WTC11 (cell line): ENCODE data around the gene KCNAB3.

Experiments
- IRF2 ChIP-seq: sonication (generic); formaldehyde crosslinking; IDR thresholded peaks from 2 replicates; pipeline ENCODE4 v1.8.0; 2022; ENCODE audit warnings: low read depth, missing genetic modification reagents, borderline replicate concordance
- MYBL2 ChIP-seq: sonication (generic); formaldehyde crosslinking; IDR thresholded peaks from 2 replicates; pipeline ENCODE4 v1.8.1; 2023; ENCODE audit warnings: mild to moderate bottlenecking, moderate library complexity, missing genetic modification reagents
- NFE2L1 ChIP-seq: sonication (generic); formaldehyde crosslinking; IDR thresholded peaks from 2 replicates; pipeline ENCODE4 v1.8.1; 2023; ENCODE audit warnings: missing genetic modification reagents
- SMAD3 ChIP-seq: sonication (generic); formaldehyde crosslinking; IDR thresholded peaks from 2 replicates; pipeline ENCODE4 v1.8.0; 2022; ENCODE audit warnings: missing genetic modification reagents, mild to moderate bottlenecking, borderline replicate concordance
- TEAD4 ChIP-seq: sonication (generic); formaldehyde crosslinking; IDR thresholded peaks from 2 replicates; pipeline ENCODE4 v1.8.0; 2022; ENCODE audit warnings: mild to moderate bottlenecking, missing genetic modification reagents
- ZNF263 ChIP-seq: sonication (generic); formaldehyde crosslinking; IDR thresholded peaks from 2 replicates; pipeline ENCODE4 v1.8.1; 2022; ENCODE audit warnings: low read depth, mild to moderate bottlenecking, moderate library complexity, missing genetic modification reagents
- ZNF423 ChIP-seq: fragments of 250-450 bp; sonication (Bioruptor Pico); IDR thresholded peaks from 2 replicates; pipeline ENCODE4 v2.1.2; 2022; ENCODE audit warnings: mild to moderate bottlenecking, moderate library complexity
- TF ChIP-seq, protein P1 (sequence below): fragments of 200-600 bp; IDR thresholded peaks from 2 replicates; pipeline ENCODE4 v1.8.0; 2022; ENCODE audit warnings: antibody characterized with exemption
- TF ChIP-seq, protein P2 (sequence below): sonication (generic); formaldehyde crosslinking; IDR thresholded peaks from 2 replicates; pipeline ENCODE4 v1.8.1; 2023; ENCODE audit warnings: mild to moderate bottlenecking, missing genetic modification reagents
- TF ChIP-seq, protein P3 (sequence below): sonication (generic); formaldehyde crosslinking; IDR thresholded peaks from 2 replicates; pipeline ENCODE4 v1.8.1; 2023; ENCODE audit warnings: mild to moderate bottlenecking, missing genetic modification reagents, moderate library complexity
- TF ChIP-seq, protein P4 (sequence below): fragments of 250-450 bp; sonication (Bioruptor Pico); IDR thresholded peaks from 2 replicates; pipeline ENCODE4 v1.9.0; 2021; ENCODE audit warnings: moderate library complexity, mild to moderate bottlenecking, inconsistent platforms, borderline replicate concordance
- TF ChIP-seq, protein P5 (sequence below): sonication (generic); formaldehyde crosslinking; IDR thresholded peaks from 2 replicates; pipeline ENCODE4 v1.8.0; 2022; ENCODE audit warnings: missing genetic modification reagents

DNA sequence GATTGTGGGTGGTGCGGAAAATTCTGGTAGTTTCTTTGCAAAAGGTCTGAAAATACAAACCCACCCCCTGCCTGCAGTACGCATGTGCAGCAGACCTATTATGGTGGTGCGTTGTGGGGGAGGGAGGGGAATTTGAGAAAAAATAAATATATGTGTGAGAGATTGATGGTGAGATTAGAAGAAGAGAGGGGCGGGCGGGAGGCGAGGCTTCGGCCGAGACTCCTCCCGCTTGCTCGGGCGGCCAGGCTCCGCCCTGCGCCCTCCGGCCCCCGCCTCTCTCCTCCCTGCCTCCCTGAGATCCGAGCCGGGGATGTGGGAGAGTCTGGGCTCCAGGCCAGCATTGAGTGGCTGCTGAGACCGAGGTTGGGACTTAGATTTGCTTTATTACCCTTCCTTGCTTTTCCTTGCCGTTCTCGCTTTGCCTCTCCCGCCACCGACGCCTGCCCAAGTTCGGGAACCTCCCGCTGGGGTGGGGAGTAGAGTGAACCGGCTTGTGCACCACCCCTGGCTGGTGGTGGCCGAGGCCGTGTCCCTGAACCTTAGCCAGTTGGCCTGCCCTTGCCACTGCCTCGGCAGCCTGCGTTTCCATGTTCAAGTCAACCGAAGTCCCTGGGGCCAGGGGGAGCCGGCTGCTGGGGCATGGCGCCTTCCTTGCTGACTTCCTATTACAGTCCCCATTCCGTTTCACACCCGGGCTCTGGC, 42.0 kb downstream of the KCNAB3 start:
- TF ChIP-seq MYBL2 (no peak), ZNF423 (CRISPR knock-in tag) (no peak), SMAD3 (CRISPR knock-in tag) (no peak), NFE2L1 (CRISPR knock-in tag) (no peak), ZNF263 (no peak), IRF2 (no peak), TEAD4 (CRISPR knock-in tag) (no peak)
- TF ChIP-seq, protein P1, sequence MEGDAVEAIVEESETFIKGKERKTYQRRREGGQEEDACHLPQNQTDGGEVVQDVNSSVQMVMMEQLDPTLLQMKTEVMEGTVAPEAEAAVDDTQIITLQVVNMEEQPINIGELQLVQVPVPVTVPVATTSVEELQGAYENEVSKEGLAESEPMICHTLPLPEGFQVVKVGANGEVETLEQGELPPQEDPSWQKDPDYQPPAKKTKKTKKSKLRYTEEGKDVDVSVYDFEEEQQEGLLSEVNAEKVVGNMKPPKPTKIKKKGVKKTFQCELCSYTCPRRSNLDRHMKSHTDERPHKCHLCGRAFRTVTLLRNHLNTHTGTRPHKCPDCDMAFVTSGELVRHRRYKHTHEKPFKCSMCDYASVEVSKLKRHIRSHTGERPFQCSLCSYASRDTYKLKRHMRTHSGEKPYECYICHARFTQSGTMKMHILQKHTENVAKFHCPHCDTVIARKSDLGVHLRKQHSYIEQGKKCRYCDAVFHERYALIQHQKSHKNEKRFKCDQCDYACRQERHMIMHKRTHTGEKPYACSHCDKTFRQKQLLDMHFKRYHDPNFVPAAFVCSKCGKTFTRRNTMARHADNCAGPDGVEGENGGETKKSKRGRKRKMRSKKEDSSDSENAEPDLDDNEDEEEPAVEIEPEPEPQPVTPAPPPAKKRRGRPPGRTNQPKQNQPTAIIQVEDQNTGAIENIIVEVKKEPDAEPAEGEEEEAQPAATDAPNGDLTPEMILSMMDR = no peak
- TF ChIP-seq, protein P2, sequence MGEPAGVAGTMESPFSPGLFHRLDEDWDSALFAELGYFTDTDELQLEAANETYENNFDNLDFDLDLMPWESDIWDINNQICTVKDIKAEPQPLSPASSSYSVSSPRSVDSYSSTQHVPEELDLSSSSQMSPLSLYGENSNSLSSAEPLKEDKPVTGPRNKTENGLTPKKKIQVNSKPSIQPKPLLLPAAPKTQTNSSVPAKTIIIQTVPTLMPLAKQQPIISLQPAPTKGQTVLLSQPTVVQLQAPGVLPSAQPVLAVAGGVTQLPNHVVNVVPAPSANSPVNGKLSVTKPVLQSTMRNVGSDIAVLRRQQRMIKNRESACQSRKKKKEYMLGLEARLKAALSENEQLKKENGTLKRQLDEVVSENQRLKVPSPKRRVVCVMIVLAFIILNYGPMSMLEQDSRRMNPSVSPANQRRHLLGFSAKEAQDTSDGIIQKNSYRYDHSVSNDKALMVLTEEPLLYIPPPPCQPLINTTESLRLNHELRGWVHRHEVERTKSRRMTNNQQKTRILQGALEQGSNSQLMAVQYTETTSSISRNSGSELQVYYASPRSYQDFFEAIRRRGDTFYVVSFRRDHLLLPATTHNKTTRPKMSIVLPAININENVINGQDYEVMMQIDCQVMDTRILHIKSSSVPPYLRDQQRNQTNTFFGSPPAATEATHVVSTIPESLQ (CRISPR knock-in tag) = no peak
- TF ChIP-seq, protein P3, sequence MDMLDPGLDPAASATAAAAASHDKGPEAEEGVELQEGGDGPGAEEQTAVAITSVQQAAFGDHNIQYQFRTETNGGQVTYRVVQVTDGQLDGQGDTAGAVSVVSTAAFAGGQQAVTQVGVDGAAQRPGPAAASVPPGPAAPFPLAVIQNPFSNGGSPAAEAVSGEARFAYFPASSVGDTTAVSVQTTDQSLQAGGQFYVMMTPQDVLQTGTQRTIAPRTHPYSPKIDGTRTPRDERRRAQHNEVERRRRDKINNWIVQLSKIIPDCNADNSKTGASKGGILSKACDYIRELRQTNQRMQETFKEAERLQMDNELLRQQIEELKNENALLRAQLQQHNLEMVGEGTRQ (CRISPR knock-in tag) = no peak
- TF ChIP-seq, protein P4, sequence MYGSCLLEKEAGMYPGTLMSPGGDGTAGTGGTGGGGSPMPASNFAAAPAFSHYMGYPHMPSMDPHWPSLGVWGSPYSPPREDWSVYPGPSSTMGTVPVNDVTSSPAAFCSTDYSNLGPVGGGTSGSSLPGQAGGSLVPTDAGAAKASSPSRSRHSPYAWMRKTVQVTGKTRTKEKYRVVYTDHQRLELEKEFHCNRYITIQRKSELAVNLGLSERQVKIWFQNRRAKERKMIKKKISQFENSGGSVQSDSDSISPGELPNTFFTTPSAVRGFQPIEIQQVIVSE (CRISPR knock-in tag) = no peak
- TF ChIP-seq, protein P5, sequence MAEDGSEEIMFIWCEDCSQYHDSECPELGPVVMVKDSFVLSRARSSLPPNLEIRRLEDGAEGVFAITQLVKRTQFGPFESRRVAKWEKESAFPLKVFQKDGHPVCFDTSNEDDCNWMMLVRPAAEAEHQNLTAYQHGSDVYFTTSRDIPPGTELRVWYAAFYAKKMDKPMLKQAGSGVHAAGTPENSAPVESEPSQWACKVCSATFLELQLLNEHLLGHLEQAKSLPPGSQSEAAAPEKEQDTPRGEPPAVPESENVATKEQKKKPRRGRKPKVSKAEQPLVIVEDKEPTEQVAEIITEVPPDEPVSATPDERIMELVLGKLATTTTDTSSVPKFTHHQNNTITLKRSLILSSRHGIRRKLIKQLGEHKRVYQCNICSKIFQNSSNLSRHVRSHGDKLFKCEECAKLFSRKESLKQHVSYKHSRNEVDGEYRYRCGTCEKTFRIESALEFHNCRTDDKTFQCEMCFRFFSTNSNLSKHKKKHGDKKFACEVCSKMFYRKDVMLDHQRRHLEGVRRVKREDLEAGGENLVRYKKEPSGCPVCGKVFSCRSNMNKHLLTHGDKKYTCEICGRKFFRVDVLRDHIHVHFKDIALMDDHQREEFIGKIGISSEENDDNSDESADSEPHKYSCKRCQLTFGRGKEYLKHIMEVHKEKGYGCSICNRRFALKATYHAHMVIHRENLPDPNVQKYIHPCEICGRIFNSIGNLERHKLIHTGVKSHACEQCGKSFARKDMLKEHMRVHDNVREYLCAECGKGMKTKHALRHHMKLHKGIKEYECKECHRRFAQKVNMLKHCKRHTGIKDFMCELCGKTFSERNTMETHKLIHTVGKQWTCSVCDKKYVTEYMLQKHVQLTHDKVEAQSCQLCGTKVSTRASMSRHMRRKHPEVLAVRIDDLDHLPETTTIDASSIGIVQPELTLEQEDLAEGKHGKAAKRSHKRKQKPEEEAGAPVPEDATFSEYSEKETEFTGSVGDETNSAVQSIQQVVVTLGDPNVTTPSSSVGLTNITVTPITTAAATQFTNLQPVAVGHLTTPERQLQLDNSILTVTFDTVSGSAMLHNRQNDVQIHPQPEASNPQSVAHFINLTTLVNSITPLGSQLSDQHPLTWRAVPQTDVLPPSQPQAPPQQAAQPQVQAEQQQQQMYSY = no peak
